CD14-positive monocyte (primary cell): ENCODE results near the gene VPS36. TPM values are rescaled to one million over a fixed set of nuclear protein-coding genes. Genes with fewer than 3 reads are reported as not detected.

Experiments used
- DNase-seq, 3 donors: peaks; one replicate each; pipeline ENCODE4 v3.0.0-alpha.2; 2011 to 2022
- H2AFZ ChIP-seq: 2 replicates; pipeline ENCODE4 v1.6.0; 2012; ENCODE audit warnings: mild to moderate bottlenecking, low read depth, low read length, inconsistent platforms; ENCODE audit not compliant: insufficient read depth, poor library complexity, severe bottlenecking
- H3K27ac ChIP-seq, 2 donors: 1 replicate in 1 of 2; 2 replicates in 1 of 2; pipeline ENCODE4 v1.5.1; 2012 to 2013; ENCODE audit warnings: low read length in 2 of 2, control low read depth in 1 of 2, inconsistent platforms in 1 of 2, low read depth in 1 of 2, mild to moderate bottlenecking in 1 of 2
- H3K27me3 ChIP-seq, 2 donors: one replicate each; pipeline versions ENCODE4 v1.6.0 to v1.6.1; 2011 to 2013; ENCODE audit warnings: low read length in 2 of 2; ENCODE audit not compliant: control insufficient read depth in 2 of 2, insufficient read depth in 2 of 2
- H3K36me3 ChIP-seq, 2 donors: replicated peaks in 1 of 2; 1 replicate in 1 of 2; 2 replicates in 1 of 2; pipeline versions ENCODE4 v1.5.1 to v1.6.1; 2012 to 2013; ENCODE audit warnings: low read length in 2 of 2, control low read depth in 1 of 2, inconsistent platforms in 1 of 2, mild to moderate bottlenecking in 1 of 2; ENCODE audit not compliant: insufficient read depth in 2 of 2, control insufficient read depth in 1 of 2
- H3K4me1 ChIP-seq, 2 donors: 1 replicate in 1 of 2; 2 replicates in 1 of 2; pipeline versions ENCODE4 v1.5.1 to v1.6.1; 2012 to 2013; ENCODE audit warnings: low read length in 2 of 2, control low read depth in 1 of 2, inconsistent platforms in 1 of 2, mild to moderate bottlenecking in 1 of 2, moderate library complexity in 1 of 2; ENCODE audit not compliant: insufficient read depth in 2 of 2, control insufficient read depth in 1 of 2
- H3K4me2 ChIP-seq: replicated peaks from 2 replicates; pipeline ENCODE3; 2012; ENCODE audit warnings: low read length, moderate library complexity, mild to moderate bottlenecking; ENCODE audit not compliant: poor library complexity, severe bottlenecking; ENCODE audit errors: extremely low read depth
- H3K4me3 ChIP-seq, 3 experiments: fragments of 200-600 bp in 1 of 3; sonication (generic) in 1 of 3; replicated peaks in 1 of 3; 1 replicate in 2 of 3; 2 replicates in 1 of 3; pipeline ENCODE4 v1.5.1; 2011 to 2013; ENCODE audit warnings: low read length in 3 of 3, mild to moderate bottlenecking in 3 of 3, control low read depth in 2 of 3, low read depth in 2 of 3, inconsistent platforms in 1 of 3, moderate library complexity in 1 of 3
- H3K79me2 ChIP-seq: 2 replicates; pipeline ENCODE4 v1.6.0; 2012; ENCODE audit warnings: mild to moderate bottlenecking, control low read depth, inconsistent platforms, low read length, moderate library complexity; ENCODE audit not compliant: insufficient read depth
- H3K9ac ChIP-seq: 2 replicates; pipeline ENCODE4 v1.6.0; 2017; ENCODE audit warnings: low read length, mild to moderate bottlenecking; ENCODE audit not compliant: insufficient read depth, poor library complexity, severe bottlenecking
- H3K9me3 ChIP-seq, 2 donors: replicated peaks in 1 of 2; 1 replicate in 1 of 2; 2 replicates in 1 of 2; pipeline versions ENCODE4 v1.5.1 to v1.6.1; 2012 to 2013; ENCODE audit warnings: low read length in 2 of 2, control low read depth in 1 of 2; ENCODE audit not compliant: control insufficient read depth in 1 of 2, insufficient read depth in 1 of 2
- H4K20me1 ChIP-seq: 2 replicates; pipeline ENCODE4 v1.6.0; 2012; ENCODE audit warnings: mild to moderate bottlenecking, low read length, control low read depth, moderate library complexity; ENCODE audit not compliant: insufficient read depth
- H3K27ac Mint-ChIP-seq, 7 donors: one replicate each; pipeline ENCODE4 v1.8.0; 2020; ENCODE audit warnings: mild to moderate bottlenecking in 7 of 7, mixed read lengths in 7 of 7, moderate library complexity in 6 of 7, inconsistent platforms in 2 of 7
- H3K27me3 Mint-ChIP-seq, 3 donors: one replicate each; pipeline ENCODE4 v1.8.0; 2021 to 2022; ENCODE audit warnings: low read depth in 3 of 3, mild to moderate bottlenecking in 3 of 3, mixed read lengths in 3 of 3, moderate library complexity in 3 of 3, inconsistent platforms in 1 of 3
- H3K36me3 Mint-ChIP-seq, 2 donors: one replicate each; pipeline ENCODE4 v1.8.0; 2020; ENCODE audit warnings: mixed read lengths in 2 of 2, inconsistent platforms in 1 of 2, mild to moderate bottlenecking in 1 of 2
- H3K4me1 Mint-ChIP-seq: one replicate; pipeline ENCODE4 v1.8.0; 2020; ENCODE audit warnings: mild to moderate bottlenecking, mixed read lengths
- H3K4me3 Mint-ChIP-seq, 2 donors: one replicate each; pipeline ENCODE4 v1.8.0; 2020; ENCODE audit warnings: mild to moderate bottlenecking in 2 of 2, mixed read lengths in 2 of 2, moderate library complexity in 1 of 2
- H3K9me3 Mint-ChIP-seq, 7 donors: one replicate each; pipeline ENCODE4 v1.8.0; 2020 to 2022; ENCODE audit warnings: mixed read lengths in 7 of 7, mild to moderate bottlenecking in 6 of 7, moderate library complexity in 6 of 7, inconsistent platforms in 2 of 7
- CTCF ChIP-seq: fragments of 200-600 bp; IDR thresholded peaks from one replicate; pipeline ENCODE4 v1.8.0; 2022; ENCODE audit warnings: antibody characterized with exemption, mild to moderate bottlenecking
- WGBS: methylation state at CpG from one replicate; pipeline ENCODE4 v1.1.5; 2013; ENCODE audit warnings: missing lambda C conversion rate; ENCODE audit not compliant: insufficient coverage; 5-methylcytosine and 5-hydroxymethylcytosine counted together
- intact Hi-C, 2 donors: fragments of 100-400 bp; cut with micrococcal nuclease; formaldehyde crosslinking; loops; one replicate each; pipeline versions ENCODE4 v1.15.0 to v1.15.1; 2023
- polyA plus RNA-seq, 3 donors: library from polyadenylated mRNA; depleted of rRNA in 1 of 3; unstranded in 2 of 3; stranded (reverse) in 1 of 3; fragments of 300-500 nt in 2 of 3; fragments of >200 nt in 1 of 3; fragmentation: Illumina TruSeq in 2 of 3; gene quantifications; 1 replicate in 2 of 3; 2 replicates in 1 of 3; pipeline ENCODE4 v1.2.3, GENCODE V29; 2012 to 2021

The VPS36 gene
- polyA plus RNA-seq, 3 donors, result 20.3 to 37.0 (median 25.2) TPM

DNA sequence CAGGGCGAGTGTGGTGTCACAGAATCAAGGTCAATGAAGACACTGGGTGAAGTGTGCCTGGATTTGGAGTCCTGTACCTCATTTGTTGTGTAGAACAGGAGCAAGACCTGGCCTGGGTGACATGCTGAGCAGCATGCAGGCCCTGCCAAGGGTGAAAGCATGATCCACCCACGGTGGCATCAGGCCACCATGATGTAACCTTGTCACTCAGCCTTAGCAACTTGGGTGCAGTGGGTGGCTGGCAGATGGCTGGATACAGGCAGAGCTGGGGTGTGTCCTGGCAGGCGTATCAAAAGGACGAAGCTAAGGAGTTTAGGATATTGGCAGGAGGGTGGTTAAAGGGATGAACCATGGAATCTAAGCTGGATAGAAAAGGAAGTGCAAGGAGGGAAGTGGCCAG, 54.7 kb downstream of the VPS36 start:
- no peak overlapping the region for H3K27ac ChIP-seq
- DNase-seq, result no peak
- intact Hi-C loops, result no loop called here
- WGBS, result 89% methylated on average over 2 of the region's 4 CpGs
- H3K4me3 ChIP-seq, result no peak overlapping the region
- no peak overlapping the region for H3K9ac ChIP-seq
- no peaks in the 10 kb centered on the region for H3K9me3 ChIP-seq
- no peaks in the 10 kb centered on the region for H3K36me3 Mint-ChIP-seq
- H2AFZ ChIP-seq, result no peak overlapping the region
- peaks cover 6% of the 10 kb centered on the region for H3K4me1 Mint-ChIP-seq
- no peaks in the 10 kb centered on the region for H4K20me1 ChIP-seq
- H3K27me3 Mint-ChIP-seq, result peaks cover 0 to 6% (median 4%) of the 10 kb centered on the region in 3 donors
- H3K4me2 ChIP-seq, result no peak overlapping the region
- no peaks in the 10 kb centered on the region for H3K79me2 ChIP-seq
- no peak overlapping the region for H3K27ac Mint-ChIP-seq
- H3K4me1 ChIP-seq, result no peaks in the 10 kb centered on the region
- TF ChIP-seq CTCF, result no peak
- H3K27me3 ChIP-seq, result no peaks in the 10 kb centered on the region
- no peaks in the 10 kb centered on the region for H3K9me3 Mint-ChIP-seq
- H3K4me3 Mint-ChIP-seq, result no peak overlapping the region
- no peaks in the 10 kb centered on the region for H3K36me3 ChIP-seq

DNA sequence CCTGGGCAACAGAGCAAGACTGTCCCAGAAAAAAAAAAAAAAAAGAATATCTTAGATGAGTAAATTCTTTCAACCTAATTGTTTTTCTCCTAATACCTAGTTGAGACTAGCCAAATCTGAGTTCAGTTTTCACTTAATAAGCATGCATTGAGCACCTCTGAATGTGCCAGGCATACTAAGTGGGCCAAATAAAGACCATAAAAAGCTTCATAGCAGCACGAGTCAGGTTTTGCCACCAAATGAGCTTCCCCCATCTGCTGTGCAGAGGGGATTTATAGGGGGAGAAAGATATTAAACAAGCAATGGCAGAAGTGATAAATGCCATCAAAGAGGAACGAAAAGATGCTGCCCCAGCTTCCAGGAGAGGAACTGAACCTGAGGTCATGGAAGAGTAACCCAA, 55.8 kb downstream of the VPS36 start:
- no peaks in the 10 kb centered on the region for H4K20me1 ChIP-seq
- H3K4me3 ChIP-seq, result no peak overlapping the region
- DNase-seq, result no peak
- H3K4me2 ChIP-seq, result no peak overlapping the region
- no peak overlapping the region for H2AFZ ChIP-seq
- H3K27ac Mint-ChIP-seq, result no peak overlapping the region
- H3K4me3 Mint-ChIP-seq, result no peak overlapping the region
- peaks cover 0 to 6% (median 4%) of the 10 kb centered on the region in 3 donors for H3K27me3 Mint-ChIP-seq
- peaks cover 6% of the 10 kb centered on the region for H3K4me1 Mint-ChIP-seq
- intact Hi-C loops, result no loop called here
- no peak for TF ChIP-seq CTCF
- WGBS, result 96% methylated on average over 2 of the region's 2 CpGs
- H3K27me3 ChIP-seq, result no peaks in the 10 kb centered on the region
- no peaks in the 10 kb centered on the region for H3K9me3 ChIP-seq
- no peak overlapping the region for H3K9ac ChIP-seq
- no peaks in the 10 kb centered on the region for H3K79me2 ChIP-seq
- no peaks in the 10 kb centered on the region for H3K36me3 ChIP-seq
- no peaks in the 10 kb centered on the region for H3K9me3 Mint-ChIP-seq
- no peaks in the 10 kb centered on the region for H3K4me1 ChIP-seq
- no peak overlapping the region for H3K27ac ChIP-seq
- H3K36me3 Mint-ChIP-seq, result no peaks in the 10 kb centered on the region
